ENCODE results near the gene ARHGAP26.

GRCh38 chr5:143052967-143053682 lies 282.9 kb downstream of the ARHGAP26 start:
- TF ChIP-seq POLR2A (IDR thresholded peaks at IDR 0.05) = no peak
- TF ChIP-seq CTCF (IDR thresholded peaks at IDR 0.05) = no peak

Measured in lower leg skin (tissue), 3 donors.